ENCODE data around the gene TPRN. TPM values are rescaled to one million over a fixed set of nuclear protein-coding genes. Genes with fewer than 3 reads are reported as not detected.
A peak's percentile ranks its signal among the peaks of the same experiment; 100 is the strongest.

Gene TPRN
- polyA plus RNA-seq, 1 of the 3 experiments (the other 2 are of a cell fraction) = 5.2 TPM

GRCh38 chr9:137168904-137169856 is 31.4 kb downstream of the TPRN start:
- H3K4me2 ChIP-seq = peak overlapping the region; percentile 55; the same call in 1 of the 2 replicates
- no peaks in the 10 kb centered on the region for H4K20me1 ChIP-seq (ENCODE audit: insufficient read depth)
- H3K36me3 ChIP-seq (replicated peaks in 1 of 2; ENCODE audit: control insufficient read depth in 1 of 2, insufficient read depth in 2 of 2, low read length in 1 of 2) = no peaks in the 10 kb centered on the region
- WGBS (ENCODE audit: low lambda C conversion rate) = 0% methylated on average over 3 of the region's 124 CpGs
- peaks cover 0 to 23% of the 10 kb centered on the region in 2 experiments; a peak in 1 of 4 replicates for H3K4me1 ChIP-seq (ENCODE audit: control insufficient read depth in 1 of 2, insufficient read depth in 2 of 2, low read depth in 1 of 2, low read length in 1 of 2)
- H3K9me2 ChIP-seq = no peaks in the 10 kb centered on the region
- DNase-seq = peak; percentile 83
- H3K9ac ChIP-seq = no peak overlapping the region
- ChIA-PET CTCF (interaction anchor here (0.8 to 5.0 kb wide), 10 partner anchors 19 to 135 kb away, joined by 3 to 24 read pairs (median 4); partner anchors contain the start of genes ANAPC2, RNF224 and SSNA1), POLR2A (interaction anchor here (0.8 to 1.8 kb wide), 4 partner anchors 30 to 40 kb away, joined by 3 to 5 read pairs (median 4); partner anchors contain the start of gene GRIN1)
- H2AFZ ChIP-seq (ENCODE audit: low read depth) = no peak overlapping the region
- H3K27ac ChIP-seq (ENCODE audit: low read depth in 2 of 2, low read length in 1 of 2) = no peak overlapping the region
- peaks cover 40% of the 10 kb centered on the region for H3K27me3 ChIP-seq (ENCODE audit: insufficient read depth)
- no peaks in the 10 kb centered on the region for H3F3A ChIP-seq (replicated peaks; ENCODE audit: insufficient read depth)
- no peak for TF ChIP-seq PBX3 (IDR thresholded peaks at IDR 0.05)
- TF ChIP-seq NRF1 (IDR thresholded peaks at IDR 0.05; ENCODE audit: low read depth, low read length) = peak; percentile 51
- H3K9me3 ChIP-seq = no peaks in the 10 kb centered on the region
- H3K4me3 ChIP-seq (ENCODE audit: low read depth in 2 of 2, low read length in 1 of 2) = peak overlapping the region; percentile 34 to 37; a peak in 3 of 4 replicates
- H3K79me2 ChIP-seq (ENCODE audit: insufficient read depth) = no peaks in the 10 kb centered on the region

GRCh38 chr9:137168573-137168903 is 32.0 kb downstream of the TPRN start:
- Histone ChIP-seq H3F3A (replicated peaks; ENCODE audit: insufficient read depth) (no peaks in the 10 kb centered on the region), H3K9me3 (no peaks in the 10 kb centered on the region), H3K9me2 (no peaks in the 10 kb centered on the region), H3K27me3 (ENCODE audit: insufficient read depth) (peaks cover 40% of the 10 kb centered on the region), H3K4me1 (ENCODE audit: control insufficient read depth in 1 of 2, insufficient read depth in 2 of 2, low read depth in 1 of 2, low read length in 1 of 2) (peaks cover 0 to 16% of the 10 kb centered on the region in 2 experiments; a peak in 1 of 4 replicates), H3K36me3 (replicated peaks in 1 of 2; ENCODE audit: control insufficient read depth in 1 of 2, insufficient read depth in 2 of 2, low read length in 1 of 2) (no peaks in the 10 kb centered on the region), H4K20me1 (ENCODE audit: insufficient read depth) (no peaks in the 10 kb centered on the region), H3K27ac (ENCODE audit: low read depth in 2 of 2, low read length in 1 of 2) (no peak overlapping the region), H2AFZ (ENCODE audit: low read depth) (no peak overlapping the region), H3K79me2 (ENCODE audit: insufficient read depth) (no peaks in the 10 kb centered on the region), H3K4me3 (ENCODE audit: low read depth in 2 of 2, low read length in 1 of 2) (peak overlapping the region; percentile 34 to 37; a peak in 3 of 4 replicates), H3K4me2 (no peak overlapping the region), H3K9ac (no peak overlapping the region)
- ChIA-PET CTCF (interaction anchor here (0.6 to 1.3 kb wide), 5 partner anchors 20 to 59 kb away, joined by 3 to 4 read pairs (median 3); partner anchors contain the start of genes ANAPC2, RNF224 and SSNA1), POLR2A (interaction anchor here (1.0 to 1.8 kb wide), 3 partner anchors 29 to 39 kb away, joined by 3 to 5 read pairs (median 3); partner anchors contain the start of gene GRIN1)
- no peak for TF ChIP-seq FOXM1 (IDR thresholded peaks at IDR 0.05; ENCODE audit: low read depth)
- TF ChIP-seq USF2 (IDR thresholded peaks at IDR 0.05; ENCODE audit: borderline replicate concordance, low read depth, low read length) = no peak
- no peak for TF ChIP-seq IRF3 (IDR thresholded peaks at IDR 0.05; ENCODE audit: low read depth, low read length)
- no peak for TF ChIP-seq YY1 (IDR thresholded peaks at IDR 0.05; ENCODE audit: low read depth)
- TF ChIP-seq CTCF (IDR thresholded peaks at IDR 0.05) = no peak
- no peak for TF ChIP-seq USF1 (IDR thresholded peaks at IDR 0.05; ENCODE audit: borderline replicate concordance, low read depth)
- no peak for TF ChIP-seq FOXJ3 (CRISPR knock-in tag; IDR thresholded peaks at IDR 0.05)
- TF ChIP-seq ZBTB33 (IDR thresholded peaks at IDR 0.05; ENCODE audit: borderline replicate concordance, low read depth) = no peak
- TF ChIP-seq FOSL2 (IDR thresholded peaks at IDR 0.05; ENCODE audit: borderline replicate concordance, low read depth) = no peak
- no peak for TF ChIP-seq MEF2A (IDR thresholded peaks at IDR 0.05; ENCODE audit: borderline replicate concordance, low read depth)
- TF ChIP-seq MXI1 (IDR thresholded peaks at IDR 0.05; ENCODE audit: low read depth, low read length) = no peak
- no peak for TF ChIP-seq TAF1 (IDR thresholded peaks at IDR 0.05; ENCODE audit: borderline replicate concordance, low read depth, low read length)
- no peak for TF ChIP-seq EP300 (IDR thresholded peaks at IDR 0.05; ENCODE audit: borderline replicate concordance in 1 of 2, low read depth in 1 of 2, low read length in 1 of 2)
- no peak for DNase-seq
- WGBS (ENCODE audit: low lambda C conversion rate) = 7% methylated on average over 5 of the region's 36 CpGs
